HEK293 (cell line): Measurements from ENCODE around the gene ELAC1.
"Not testable (repeated sequence)": the region's sequence is repeated elsewhere in the genome, so short reads cannot be mapped to it uniquely, and the experiment has no call there.

ENCODE experiments used
- BCL11A ChIP-seq: fragments of 450-650 bp; formaldehyde crosslinking; IDR thresholded peaks from 2 replicates; pipeline ENCODE4 v1.5.1; 2016; ENCODE audit warnings: low read depth, missing biosample characterization, missing genetic modification characterization
- MEIS1 ChIP-seq: sonication (generic); formaldehyde crosslinking; IDR thresholded peaks from 2 replicates; pipeline ENCODE4 v1.8.1; 2022; ENCODE audit warnings: missing genetic modification reagents, mild to moderate bottlenecking, borderline replicate concordance
- YY1 ChIP-seq: fragments of 450-650 bp; formaldehyde crosslinking; IDR thresholded peaks from 2 replicates; pipeline ENCODE4 v1.5.1; 2018; ENCODE audit warnings: missing biosample characterization, missing genetic modification characterization
- ZNF24 ChIP-seq: fragments of 450-650 bp; formaldehyde crosslinking; IDR thresholded peaks from 2 replicates; pipeline ENCODE4 v1.5.1; 2016; ENCODE audit warnings: missing biosample characterization, missing genetic modification characterization
- ZNF274 ChIP-seq, 2 experiments: fragments of 200-500 bp in 1 of 2; fragments of 450-650 bp in 1 of 2; sonication (Bioruptor generic) in 1 of 2; formaldehyde crosslinking in 1 of 2; IDR thresholded peaks; 2 replicates each; pipeline versions ENCODE4 v1.5.1 to v1.6.1; 2014 to 2016; ENCODE audit warnings: borderline replicate concordance in 1 of 2, inconsistent platforms in 1 of 2, low read length in 1 of 2, missing biosample characterization in 1 of 2, missing genetic modification characterization in 1 of 2
- ZNF555 ChIP-seq: fragments of 450-650 bp; formaldehyde crosslinking; conservative IDR thresholded peaks from 2 replicates; pipeline ENCODE4 v1.5.1; 2017; ENCODE audit warnings: missing biosample characterization, mild to moderate bottlenecking, missing genetic modification characterization, inconsistent platforms
- ZNF660 ChIP-seq: fragments of 450-650 bp; IDR thresholded peaks from 2 replicates; pipeline ENCODE4 v1.5.1; 2018; ENCODE audit warnings: missing biosample characterization, mild to moderate bottlenecking, missing genetic modification characterization
- ZNF670 ChIP-seq: fragments of 450-650 bp; formaldehyde crosslinking; IDR thresholded peaks from 2 replicates; pipeline ENCODE4 v1.5.1; 2016; ENCODE audit warnings: missing biosample characterization, missing genetic modification characterization, low read depth
- TF ChIP-seq, protein P1 (sequence below): fragments of 450-650 bp; formaldehyde crosslinking; IDR thresholded peaks from 2 replicates; pipeline ENCODE4 v1.5.1; 2016; ENCODE audit warnings: missing biosample characterization, missing genetic modification characterization, low read depth
- TF ChIP-seq, protein P2 (sequence below): fragments of 450-650 bp; formaldehyde crosslinking; IDR thresholded peaks from 2 replicates; pipeline ENCODE4 v1.5.1; 2016; ENCODE audit warnings: missing biosample characterization, missing genetic modification characterization

DNA sequence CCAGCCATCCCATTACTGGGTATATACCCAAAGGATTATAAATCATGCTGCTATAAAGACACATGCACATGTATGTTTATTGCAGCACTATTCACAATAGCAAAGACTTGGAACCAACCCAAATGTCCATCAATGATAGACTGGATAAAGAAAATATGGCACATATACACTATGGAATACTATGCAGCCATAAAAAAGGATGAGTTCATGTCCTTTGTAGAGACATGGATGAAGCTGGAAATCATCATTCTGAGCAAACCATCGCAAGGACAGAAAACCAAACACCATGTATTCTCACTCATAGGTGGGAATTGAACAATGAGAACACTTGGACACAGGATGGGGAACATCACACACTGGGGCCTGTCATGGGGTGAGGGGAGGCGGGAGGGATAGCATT is 35.3 kb downstream of the ELAC1 start:
- TF ChIP-seq BCL11A; ZNF670 (tag by site-specific recombination); ZNF24 (tag by site-specific recombination); YY1 (tag by site-specific recombination); MEIS1 (CRISPR knock-in tag); ZNF555 (tag by site-specific recombination); ZNF660 (tag by site-specific recombination); ZNF274 (IDR thresholded peaks at IDR 0.05; ENCODE audit: low read length); ZNF274 (tag by site-specific recombination; IDR thresholded peaks at IDR 0.05; ENCODE audit: borderline replicate concordance): not testable (repeated sequence)
- TF ChIP-seq, protein P1, sequence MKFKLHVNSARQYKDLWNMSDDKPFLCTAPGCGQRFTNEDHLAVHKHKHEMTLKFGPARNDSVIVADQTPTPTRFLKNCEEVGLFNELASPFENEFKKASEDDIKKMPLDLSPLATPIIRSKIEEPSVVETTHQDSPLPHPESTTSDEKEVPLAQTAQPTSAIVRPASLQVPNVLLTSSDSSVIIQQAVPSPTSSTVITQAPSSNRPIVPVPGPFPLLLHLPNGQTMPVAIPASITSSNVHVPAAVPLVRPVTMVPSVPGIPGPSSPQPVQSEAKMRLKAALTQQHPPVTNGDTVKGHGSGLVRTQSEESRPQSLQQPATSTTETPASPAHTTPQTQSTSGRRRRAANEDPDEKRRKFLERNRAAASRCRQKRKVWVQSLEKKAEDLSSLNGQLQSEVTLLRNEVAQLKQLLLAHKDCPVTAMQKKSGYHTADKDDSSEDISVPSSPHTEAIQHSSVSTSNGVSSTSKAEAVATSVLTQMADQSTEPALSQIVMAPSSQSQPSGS (tag by site-specific recombination), result not testable (repeated sequence)
- TF ChIP-seq, protein P2, sequence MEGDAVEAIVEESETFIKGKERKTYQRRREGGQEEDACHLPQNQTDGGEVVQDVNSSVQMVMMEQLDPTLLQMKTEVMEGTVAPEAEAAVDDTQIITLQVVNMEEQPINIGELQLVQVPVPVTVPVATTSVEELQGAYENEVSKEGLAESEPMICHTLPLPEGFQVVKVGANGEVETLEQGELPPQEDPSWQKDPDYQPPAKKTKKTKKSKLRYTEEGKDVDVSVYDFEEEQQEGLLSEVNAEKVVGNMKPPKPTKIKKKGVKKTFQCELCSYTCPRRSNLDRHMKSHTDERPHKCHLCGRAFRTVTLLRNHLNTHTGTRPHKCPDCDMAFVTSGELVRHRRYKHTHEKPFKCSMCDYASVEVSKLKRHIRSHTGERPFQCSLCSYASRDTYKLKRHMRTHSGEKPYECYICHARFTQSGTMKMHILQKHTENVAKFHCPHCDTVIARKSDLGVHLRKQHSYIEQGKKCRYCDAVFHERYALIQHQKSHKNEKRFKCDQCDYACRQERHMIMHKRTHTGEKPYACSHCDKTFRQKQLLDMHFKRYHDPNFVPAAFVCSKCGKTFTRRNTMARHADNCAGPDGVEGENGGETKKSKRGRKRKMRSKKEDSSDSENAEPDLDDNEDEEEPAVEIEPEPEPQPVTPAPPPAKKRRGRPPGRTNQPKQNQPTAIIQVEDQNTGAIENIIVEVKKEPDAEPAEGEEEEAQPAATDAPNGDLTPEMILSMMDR (tag by site-specific recombination), result not testable (repeated sequence)
